ENCODE data around the gene FBXO7.
A peak's percentile ranks its signal among the peaks of the same experiment; 100 is the strongest.
"Not testable (repeated sequence)": the region's sequence is repeated elsewhere in the genome, so short reads cannot be mapped to it uniquely, and the experiment has no call there.

The FBXO7 gene

DNA sequence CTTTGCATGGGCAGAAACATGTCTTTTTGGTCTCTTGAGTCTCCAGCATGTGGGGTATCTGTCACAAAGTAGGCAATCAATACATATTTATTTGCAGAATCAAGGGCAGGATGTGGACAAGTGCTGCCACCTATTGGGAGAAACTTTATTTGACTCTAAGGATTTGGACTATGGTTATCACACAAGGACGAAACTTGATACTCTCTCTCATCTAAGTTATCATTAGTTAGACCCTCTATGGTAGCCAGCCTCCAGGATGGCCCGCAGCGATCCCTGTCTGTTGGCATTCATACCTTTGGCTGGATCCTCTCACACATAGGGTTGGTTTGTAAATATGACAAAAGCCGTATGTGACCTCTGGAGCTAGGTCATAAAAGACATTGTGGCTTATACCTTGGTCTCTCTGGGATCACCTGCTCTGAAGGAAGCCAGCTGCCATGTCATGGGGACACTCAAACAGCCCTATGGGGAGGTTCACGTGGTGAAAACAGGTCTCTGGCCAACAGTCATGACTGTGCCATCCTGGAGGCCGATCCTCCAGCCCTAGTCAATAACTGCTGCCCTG, 1.1 kb upstream of the FBXO7 start:
- no peaks in the 10 kb centered on the region for H3K36me3 ChIP-seq (ENCODE audit: insufficient read depth, low read length)
- H3K4me1 ChIP-seq (ENCODE audit: control insufficient read depth, insufficient read depth, low read length, unreplicated experiment): peaks cover 13% of the 10 kb centered on the region
- no peaks in the 10 kb centered on the region for H3K27me3 ChIP-seq (ENCODE audit: insufficient read depth, low read length)
- H3K79me2 ChIP-seq (ENCODE audit: control insufficient read depth, insufficient read depth, low read length, unreplicated experiment): peaks cover 39% of the 10 kb centered on the region
- peak overlapping the region; percentile 88; the same call in 1 of the 2 replicates for H3K27ac ChIP-seq (ENCODE audit: low read depth, low read length)
- peak overlapping the region; percentile 60 for H2AFZ ChIP-seq (ENCODE audit: low read length, unreplicated experiment)
- peak overlapping the region; percentile 92 for H3K4me3 ChIP-seq (ENCODE audit: low read depth, low read length)

DNA sequence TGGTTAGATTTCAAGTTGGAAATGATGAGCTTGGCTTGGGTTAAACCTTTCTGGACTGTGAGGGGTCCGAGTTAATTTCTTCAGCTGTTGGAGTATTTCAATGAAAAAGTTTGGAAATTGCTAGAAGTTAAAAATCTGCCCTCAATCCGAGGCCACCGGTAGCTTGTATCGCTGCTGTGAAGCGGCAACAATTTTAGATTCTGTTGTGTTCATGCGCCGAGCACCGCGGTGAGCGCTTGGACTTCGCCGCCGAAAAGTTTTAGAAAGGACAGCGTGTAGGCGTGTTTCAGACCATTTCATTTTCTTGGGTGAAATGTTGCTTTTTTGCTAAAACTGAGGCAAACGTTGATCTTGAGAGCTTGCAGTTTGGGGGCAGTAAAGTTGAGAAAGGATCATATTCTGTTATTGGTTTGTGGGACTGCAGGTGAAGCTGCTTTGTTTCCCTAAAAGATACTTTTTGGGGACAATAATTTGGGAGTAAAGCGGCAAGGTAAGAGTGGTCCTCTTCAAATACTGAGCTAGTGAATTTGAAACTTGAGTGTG, 928 bp downstream of the FBXO7 start:
- H2AFZ ChIP-seq (ENCODE audit: low read length, unreplicated experiment): peak overlapping the region; percentile 15

DNA sequence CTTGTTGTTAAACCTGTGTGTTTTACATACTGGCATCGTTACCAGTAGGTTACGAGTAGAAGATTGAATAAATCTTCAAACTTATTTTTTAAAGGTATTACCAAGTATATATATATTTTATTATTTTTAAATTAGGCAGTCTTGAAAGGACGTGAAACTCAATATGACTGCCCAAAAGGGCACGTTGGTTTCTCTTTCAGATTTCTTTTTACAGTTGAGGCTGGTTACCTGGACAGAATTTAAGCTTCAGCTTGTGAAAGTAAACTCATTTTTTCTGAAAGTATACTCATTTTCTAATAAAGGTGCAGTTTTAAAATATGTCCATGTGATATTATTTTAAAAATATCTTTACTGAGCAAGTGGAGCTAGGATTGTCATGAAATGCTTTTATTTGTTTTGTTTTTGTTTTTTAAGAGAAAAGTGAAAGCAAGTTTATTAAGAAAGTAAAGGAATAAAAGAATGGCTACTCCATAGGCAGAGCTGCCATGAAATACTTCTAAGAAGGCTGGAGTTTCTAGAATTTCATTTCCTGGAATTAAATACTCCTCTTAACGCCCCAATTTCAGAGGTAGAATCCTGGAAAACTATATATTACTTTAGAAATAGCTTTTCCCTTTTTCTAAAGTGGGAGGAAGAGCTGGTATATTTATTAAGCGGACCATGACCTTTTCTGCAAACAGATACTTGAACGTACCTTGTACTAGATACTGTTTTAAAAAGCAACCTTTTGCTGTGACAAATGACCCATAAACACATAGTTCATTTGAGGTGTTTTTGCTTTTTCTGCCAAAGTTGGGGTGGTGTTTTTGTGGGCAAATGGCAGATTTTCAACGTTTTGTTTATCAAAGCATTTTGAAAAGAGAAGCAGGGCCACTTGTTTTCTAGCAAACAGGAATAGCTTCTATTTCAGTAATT, 1.9 kb downstream of the FBXO7 start:
- H3K4me1 ChIP-seq (ENCODE audit: control insufficient read depth, insufficient read depth, low read length, unreplicated experiment): peaks cover 5% of the 10 kb centered on the region
- H3K79me2 ChIP-seq (ENCODE audit: control insufficient read depth, insufficient read depth, low read length, unreplicated experiment): peaks cover 65% of the 10 kb centered on the region
- H3K4me3 ChIP-seq (ENCODE audit: low read depth, low read length): peak overlapping the region; percentile 92
- no peaks in the 10 kb centered on the region for H3K36me3 ChIP-seq (ENCODE audit: insufficient read depth, low read length)
- H3K27ac ChIP-seq (ENCODE audit: low read depth, low read length): peak overlapping the region; percentile 88
- H2AFZ ChIP-seq (ENCODE audit: low read length, unreplicated experiment): no peak overlapping the region
- H3K27me3 ChIP-seq (ENCODE audit: insufficient read depth, low read length): no peaks in the 10 kb centered on the region

More for the DNA sequence above, 928 bp downstream of the FBXO7 start:
- H3K27me3 ChIP-seq (ENCODE audit: insufficient read depth, low read length): no peaks in the 10 kb centered on the region
- no peaks in the 10 kb centered on the region for H3K36me3 ChIP-seq (ENCODE audit: insufficient read depth, low read length)
- H3K79me2 ChIP-seq (ENCODE audit: control insufficient read depth, insufficient read depth, low read length, unreplicated experiment): peaks cover 56% of the 10 kb centered on the region
- peak overlapping the region; percentile 88 for H3K27ac ChIP-seq (ENCODE audit: low read depth, low read length)
- H3K4me3 ChIP-seq (ENCODE audit: low read depth, low read length): peak overlapping the region; percentile 92
- H3K4me1 ChIP-seq (ENCODE audit: control insufficient read depth, insufficient read depth, low read length, unreplicated experiment): peaks cover 5% of the 10 kb centered on the region

DNA sequence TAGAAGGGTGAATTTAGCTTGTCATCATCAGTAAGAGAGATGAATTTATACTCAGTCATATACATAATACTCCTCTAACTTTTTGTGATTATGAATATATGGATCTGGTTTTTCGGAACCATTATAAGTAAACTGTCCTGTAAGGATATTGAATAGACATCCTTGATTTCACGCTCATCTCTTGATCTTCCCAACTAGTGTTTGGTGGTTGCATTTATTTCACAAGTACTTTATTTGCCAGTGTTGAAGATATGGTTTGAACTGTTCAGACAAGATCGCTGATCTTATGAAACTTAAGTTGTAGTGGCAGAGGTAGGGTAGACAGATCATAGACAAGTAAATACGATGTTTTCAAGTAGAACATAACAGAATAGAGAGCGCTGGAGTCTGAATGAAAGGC, 3.0 kb downstream of the FBXO7 start:
- H3K4me3 ChIP-seq (ENCODE audit: low read depth, low read length): peak overlapping the region; percentile 92
- no peaks in the 10 kb centered on the region for H3K27me3 ChIP-seq (ENCODE audit: insufficient read depth, low read length)
- no peaks in the 10 kb centered on the region for H3K36me3 ChIP-seq (ENCODE audit: insufficient read depth, low read length)
- no peak overlapping the region for H2AFZ ChIP-seq (ENCODE audit: low read length, unreplicated experiment)
- H3K4me1 ChIP-seq (ENCODE audit: control insufficient read depth, insufficient read depth, low read length, unreplicated experiment): peaks cover 5% of the 10 kb centered on the region
- no peak overlapping the region for H3K27ac ChIP-seq (ENCODE audit: low read depth, low read length)
- H3K79me2 ChIP-seq (ENCODE audit: control insufficient read depth, insufficient read depth, low read length, unreplicated experiment): peaks cover 75% of the 10 kb centered on the region

DNA sequence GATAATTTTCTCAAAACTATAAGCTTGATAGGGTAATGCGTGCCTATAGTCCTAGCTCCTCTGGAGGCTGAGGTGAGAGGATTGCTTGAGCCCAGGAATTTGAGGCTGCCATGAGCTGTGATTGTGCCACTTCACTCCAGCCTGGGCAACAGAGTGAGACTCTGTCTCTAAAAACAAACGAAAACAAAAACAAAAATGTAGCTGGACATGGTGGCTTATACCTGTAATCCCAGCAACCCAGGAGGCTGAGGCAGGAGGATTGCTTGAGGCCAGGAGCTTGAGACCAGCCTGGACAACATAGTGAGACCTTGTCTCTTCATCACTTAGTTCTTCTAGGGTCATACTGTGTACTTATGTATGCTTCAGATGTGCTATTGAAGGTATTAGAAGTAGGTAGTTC, 3.9 kb downstream of the FBXO7 start:
- H3K79me2 ChIP-seq (ENCODE audit: control insufficient read depth, insufficient read depth, low read length, unreplicated experiment): peaks cover 85% of the 10 kb centered on the region
- H3K4me1 ChIP-seq (ENCODE audit: control insufficient read depth, insufficient read depth, low read length, unreplicated experiment): not testable (repeated sequence)

DNA sequence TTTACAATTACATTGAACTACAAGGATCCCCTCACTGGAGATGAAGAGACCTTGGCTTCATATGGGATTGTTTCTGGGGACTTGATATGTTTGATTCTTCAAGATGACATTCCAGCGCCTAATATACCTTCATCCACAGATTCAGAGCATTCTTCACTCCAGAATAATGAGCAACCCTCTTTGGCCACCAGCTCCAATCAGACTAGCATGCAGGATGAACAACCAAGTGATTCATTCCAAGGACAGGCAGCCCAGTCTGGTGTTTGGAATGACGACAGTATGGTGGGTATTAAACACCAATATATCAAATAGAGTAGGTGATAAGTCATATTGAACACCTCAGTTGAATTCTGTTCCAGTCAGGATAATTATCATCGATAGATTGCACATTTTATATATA, 4.4 kb downstream of the FBXO7 start:
- peaks cover 85% of the 10 kb centered on the region for H3K79me2 ChIP-seq (ENCODE audit: control insufficient read depth, insufficient read depth, low read length, unreplicated experiment)
- H3K36me3 ChIP-seq (ENCODE audit: insufficient read depth, low read length): no peaks in the 10 kb centered on the region
- no peaks in the 10 kb centered on the region for H3K4me1 ChIP-seq (ENCODE audit: control insufficient read depth, insufficient read depth, low read length, unreplicated experiment)

More for the DNA sequence above, 3.9 kb downstream of the FBXO7 start:
- not testable (repeated sequence) for H3K4me3 ChIP-seq (ENCODE audit: low read depth, low read length); H3K36me3 ChIP-seq (ENCODE audit: insufficient read depth, low read length); H3K27ac ChIP-seq (ENCODE audit: low read depth, low read length); H2AFZ ChIP-seq (ENCODE audit: low read length, unreplicated experiment); H3K27me3 ChIP-seq (ENCODE audit: insufficient read depth, low read length)

DNA sequence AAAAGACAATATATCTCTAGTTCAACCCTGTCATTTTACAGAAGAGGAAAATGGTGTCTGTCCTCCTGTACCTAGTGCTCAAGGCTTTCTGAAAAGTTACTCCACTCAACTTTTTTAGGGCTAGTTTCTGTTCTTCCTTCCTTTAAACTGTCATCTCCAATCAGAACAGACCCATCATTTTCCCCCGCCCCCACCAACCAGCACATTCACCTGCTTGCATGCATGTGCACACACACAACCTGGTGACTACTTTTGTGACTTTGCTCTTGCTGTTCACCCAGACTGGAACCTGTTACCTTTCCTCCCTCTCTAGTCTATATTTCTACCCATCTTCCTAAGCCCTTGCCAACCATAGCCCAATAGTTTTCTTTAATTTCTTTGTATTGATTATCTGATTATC, 5.6 kb downstream of the FBXO7 start:
- H3K27ac ChIP-seq (ENCODE audit: low read depth, low read length): no peak overlapping the region
- H3K36me3 ChIP-seq (ENCODE audit: insufficient read depth, low read length): peaks cover 4% of the 10 kb centered on the region
- H3K27me3 ChIP-seq (ENCODE audit: insufficient read depth, low read length): no peaks in the 10 kb centered on the region
- peaks cover 86% of the 10 kb centered on the region for H3K79me2 ChIP-seq (ENCODE audit: control insufficient read depth, insufficient read depth, low read length, unreplicated experiment)
- no peaks in the 10 kb centered on the region for H3K4me1 ChIP-seq (ENCODE audit: control insufficient read depth, insufficient read depth, low read length, unreplicated experiment)
- H2AFZ ChIP-seq (ENCODE audit: low read length, unreplicated experiment): no peak overlapping the region
- H3K4me3 ChIP-seq (ENCODE audit: low read depth, low read length): no peak overlapping the region

More for the DNA sequence above, 4.4 kb downstream of the FBXO7 start:
- no peak overlapping the region for H2AFZ ChIP-seq (ENCODE audit: low read length, unreplicated experiment)
- H3K27ac ChIP-seq (ENCODE audit: low read depth, low read length): no peak overlapping the region
- no peaks in the 10 kb centered on the region for H3K27me3 ChIP-seq (ENCODE audit: insufficient read depth, low read length)
- H3K4me3 ChIP-seq (ENCODE audit: low read depth, low read length): no peak overlapping the region

DNA sequence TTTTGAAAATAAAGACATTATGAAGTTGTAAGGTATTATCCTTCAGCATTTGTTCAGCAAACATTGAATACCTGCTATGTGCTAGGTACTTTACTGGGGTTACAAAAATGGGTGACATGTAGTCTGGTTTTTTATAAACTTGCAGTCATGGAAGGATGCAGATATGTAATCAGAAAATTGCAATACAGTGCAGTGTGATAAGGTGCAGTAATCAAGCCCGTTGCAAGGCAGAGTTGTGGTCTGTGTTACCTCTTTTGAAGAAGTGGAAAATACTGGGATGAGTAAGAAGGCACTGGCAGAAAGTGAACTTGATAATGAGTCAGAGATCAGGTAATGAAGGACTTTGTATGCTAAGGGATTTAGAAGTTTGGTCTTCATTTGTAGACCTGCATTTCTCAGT, 8.1 kb downstream of the FBXO7 start:
- peaks cover 61% of the 10 kb centered on the region for H3K79me2 ChIP-seq (ENCODE audit: control insufficient read depth, insufficient read depth, low read length, unreplicated experiment)
- no peak overlapping the region for H3K4me3 ChIP-seq (ENCODE audit: low read depth, low read length)
- peaks cover 16% of the 10 kb centered on the region for H3K36me3 ChIP-seq (ENCODE audit: insufficient read depth, low read length)

DNA sequence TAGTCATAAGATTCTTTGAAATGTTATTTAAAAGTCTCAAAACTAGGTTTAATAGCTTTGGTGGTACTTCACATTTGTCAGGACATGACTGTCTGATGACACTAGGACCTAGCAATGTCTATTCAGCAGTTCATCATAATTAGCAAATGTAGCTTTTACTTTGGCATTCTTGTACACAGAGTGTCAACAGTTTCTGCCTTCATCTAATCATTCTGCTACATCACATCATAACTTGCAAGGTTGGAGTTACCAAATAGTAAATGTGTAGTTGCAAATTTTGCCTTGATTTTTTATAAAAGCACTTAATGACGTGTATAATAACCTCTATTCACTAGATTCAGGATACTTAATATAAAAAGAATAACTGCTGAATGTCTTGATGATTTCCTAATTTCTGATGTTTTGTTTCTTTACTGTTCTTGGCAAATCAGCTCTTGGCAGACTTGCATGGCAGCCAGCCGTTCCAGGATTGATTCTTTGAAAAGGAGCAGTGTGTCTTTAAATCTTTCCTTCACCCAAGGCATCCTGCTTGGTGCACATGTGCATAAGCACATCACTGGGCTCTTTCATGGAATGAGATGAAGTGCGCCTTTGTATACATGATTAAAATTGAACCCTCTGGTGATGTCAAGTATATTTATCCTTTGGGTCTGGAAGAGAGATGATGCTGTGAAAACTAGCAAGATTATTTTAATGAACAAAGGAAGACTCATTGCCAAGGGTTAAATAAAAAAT, 12.2 kb downstream of the FBXO7 start:
- Histone ChIP-seq H3K36me3 (ENCODE audit: insufficient read depth, low read length) (peaks cover 16% of the 10 kb centered on the region), H3K4me1 (ENCODE audit: control insufficient read depth, insufficient read depth, low read length, unreplicated experiment) (peaks cover 6% of the 10 kb centered on the region), H2AFZ (ENCODE audit: low read length, unreplicated experiment) (no peak overlapping the region), H3K27ac (ENCODE audit: low read depth, low read length) (no peak overlapping the region), H3K27me3 (ENCODE audit: insufficient read depth, low read length) (no peaks in the 10 kb centered on the region), H3K79me2 (ENCODE audit: control insufficient read depth, insufficient read depth, low read length, unreplicated experiment) (peaks cover 25% of the 10 kb centered on the region), H3K4me3 (ENCODE audit: low read depth, low read length) (no peak overlapping the region)

More for the DNA sequence above, 8.1 kb downstream of the FBXO7 start:
- Histone ChIP-seq H3K27me3 (ENCODE audit: insufficient read depth, low read length) (no peaks in the 10 kb centered on the region), H3K4me1 (ENCODE audit: control insufficient read depth, insufficient read depth, low read length, unreplicated experiment) (peaks cover 6% of the 10 kb centered on the region), H2AFZ (ENCODE audit: low read length, unreplicated experiment) (no peak overlapping the region), H3K27ac (ENCODE audit: low read depth, low read length) (no peak overlapping the region)

DNA sequence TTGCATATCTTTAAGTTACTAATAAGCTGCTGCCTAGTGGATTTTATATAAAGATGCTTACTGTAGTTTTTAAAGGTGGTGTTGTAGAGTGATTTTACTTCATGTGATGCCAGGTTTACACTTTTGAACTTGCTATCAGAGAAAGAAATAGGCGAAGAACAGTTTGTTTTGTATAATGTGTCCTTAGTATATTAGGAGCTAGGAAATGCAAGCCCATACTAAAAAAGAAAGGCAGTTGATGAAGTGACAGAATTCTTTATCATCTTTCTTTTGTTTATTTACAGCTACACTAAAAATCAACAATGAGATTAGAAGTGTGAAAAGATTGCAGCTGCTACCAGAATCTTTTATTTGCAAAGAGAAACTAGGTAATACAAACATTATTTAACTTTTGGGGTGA, 12.8 kb downstream of the FBXO7 start:
- Histone ChIP-seq H3K4me3 (ENCODE audit: low read depth, low read length) (no peak overlapping the region), H3K27me3 (ENCODE audit: insufficient read depth, low read length) (no peaks in the 10 kb centered on the region), H3K27ac (ENCODE audit: low read depth, low read length) (no peak overlapping the region), H3K79me2 (ENCODE audit: control insufficient read depth, insufficient read depth, low read length, unreplicated experiment) (peaks cover 19% of the 10 kb centered on the region), H3K36me3 (ENCODE audit: insufficient read depth, low read length) (peaks cover 22% of the 10 kb centered on the region), H3K4me1 (ENCODE audit: control insufficient read depth, insufficient read depth, low read length, unreplicated experiment) (peaks cover 6% of the 10 kb centered on the region), H2AFZ (ENCODE audit: low read length, unreplicated experiment) (no peak overlapping the region)

All from ACC112 (cell line).